ENCODE data around the gene TBX20. TPM values are rescaled to one million over a fixed set of nuclear protein-coding genes. Genes with fewer than 3 reads are reported as not detected.

The TBX20 gene
- total and polyA plus RNA-seq, 2 experiments from 2014 or later = not detected

GRCh38 chr7:35254496-35255442 lies 869 bp upstream of the TBX20 start:
- H3K27ac ChIP-seq = no peak overlapping the region
- H3K9me2 ChIP-seq (ENCODE audit: insufficient read depth) = no peaks in the 10 kb centered on the region
- no peaks in the 10 kb centered on the region for H3K36me3 ChIP-seq (ENCODE audit: low read depth)
- H3K4me1 ChIP-seq (ENCODE audit: insufficient read depth) = no peaks in the 10 kb centered on the region
- no peaks in the 10 kb centered on the region for H4K20me1 ChIP-seq (ENCODE audit: insufficient read depth)
- H3K79me2 ChIP-seq (ENCODE audit: insufficient read depth) = no peaks in the 10 kb centered on the region
- TF ChIP-seq EZH2 (IDR thresholded peaks at IDR 0.05; ENCODE audit: insufficient read depth, poor library complexity, severe bottlenecking) = peak; percentile 38
- 0 out of 2 replicates have a peak, but pooled peaks have one; percentile 22 for TF ChIP-seq EZH2phosphoT487 (IDR thresholded peaks at IDR 0.05; ENCODE audit: insufficient read depth, low read depth)
- no peak for DNase-seq
- 15 to 18% methylated on average over 45 of the region's 45 CpGs for WGBS, 2 experiments (ENCODE audit: low coverage in 1 of 2, low lambda C conversion rate in 2 of 2, missing lambda C conversion rate in 2 of 2)
- H2AFZ ChIP-seq = 0 out of 2 replicates have a peak overlapping the region, but pooled peaks have one; percentile 43
- H3K4me2 ChIP-seq (ENCODE audit: unreplicated experiment) = no peak overlapping the region
- in situ Hi-C loops (cut with MboI) = no loop called here
- no peak overlapping the region for H3K9ac ChIP-seq
- peaks cover 82% of the 10 kb centered on the region for H3K27me3 ChIP-seq (replicated peaks; ENCODE audit: insufficient read depth)
- no peaks in the 10 kb centered on the region for H3K9me3 ChIP-seq (ENCODE audit: low read depth)
- H3K4me3 ChIP-seq = peak overlapping the region; percentile 54
- no peaks in the 10 kb centered on the region for H3F3A ChIP-seq (ENCODE audit: insufficient read depth)

GRCh38 chr7:35253460-35253709 lies 515 bp downstream of the TBX20 start:
- no peaks in the 10 kb centered on the region for H3K9me3 ChIP-seq (ENCODE audit: low read depth)
- H3K4me1 ChIP-seq (ENCODE audit: insufficient read depth) = no peaks in the 10 kb centered on the region
- no peak overlapping the region for H3K4me3 ChIP-seq
- H4K20me1 ChIP-seq (ENCODE audit: insufficient read depth) = no peaks in the 10 kb centered on the region
- no peak for TF ChIP-seq EZH2phosphoT487 (IDR thresholded peaks at IDR 0.05; ENCODE audit: insufficient read depth, low read depth)
- no peak for TF ChIP-seq EZH2 (IDR thresholded peaks at IDR 0.05; ENCODE audit: insufficient read depth, poor library complexity, severe bottlenecking)
- H3K36me3 ChIP-seq (ENCODE audit: low read depth) = no peaks in the 10 kb centered on the region
- H2AFZ ChIP-seq = peak overlapping the region; percentile 43; the same call in 1 of the 2 replicates
- DNase-seq = no peak
- H3K9ac ChIP-seq = no peak overlapping the region
- WGBS, 2 experiments (ENCODE audit: low coverage in 1 of 2, low lambda C conversion rate in 2 of 2, missing lambda C conversion rate in 2 of 2) = 7 to 9% methylated on average over 19 of the region's 21 CpGs
- no peaks in the 10 kb centered on the region for H3K79me2 ChIP-seq (ENCODE audit: insufficient read depth)
- no peaks in the 10 kb centered on the region for H3F3A ChIP-seq (ENCODE audit: insufficient read depth)
- H3K4me2 ChIP-seq (ENCODE audit: unreplicated experiment) = no peak overlapping the region
- no peak overlapping the region for H3K27ac ChIP-seq
- peaks cover 95% of the 10 kb centered on the region for H3K27me3 ChIP-seq (replicated peaks; ENCODE audit: insufficient read depth)
- in situ Hi-C loops (cut with MboI) = no loop called here
- H3K9me2 ChIP-seq (ENCODE audit: insufficient read depth) = no peaks in the 10 kb centered on the region

- no peaks in the 10 kb centered on the region for H3K4me1 ChIP-seq (ENCODE audit: insufficient read depth)
- H3K79me2 ChIP-seq (ENCODE audit: insufficient read depth) = no peaks in the 10 kb centered on the region
- H3K9me3 ChIP-seq (ENCODE audit: low read depth) = no peaks in the 10 kb centered on the region
- no peaks in the 10 kb centered on the region for H3K9me2 ChIP-seq (ENCODE audit: insufficient read depth)
- H4K20me1 ChIP-seq (ENCODE audit: insufficient read depth) = no peaks in the 10 kb centered on the region
- H3K27ac ChIP-seq = no peak overlapping the region
- 7 to 9% methylated on average over 16 of the region's 16 CpGs for WGBS, 2 experiments (ENCODE audit: low coverage in 1 of 2, low lambda C conversion rate in 2 of 2, missing lambda C conversion rate in 2 of 2)
- no peak overlapping the region for H3K9ac ChIP-seq
- no peaks in the 10 kb centered on the region for H3K36me3 ChIP-seq (ENCODE audit: low read depth)
- no peaks in the 10 kb centered on the region for H3F3A ChIP-seq (ENCODE audit: insufficient read depth)
- peaks cover 99% of the 10 kb centered on the region for H3K27me3 ChIP-seq (replicated peaks; ENCODE audit: insufficient read depth)
- no peak for DNase-seq
- in situ Hi-C loops (cut with MboI) = no loop called here
- H2AFZ ChIP-seq = no peak overlapping the region
- TF ChIP-seq EZH2 (IDR thresholded peaks at IDR 0.05; ENCODE audit: insufficient read depth, poor library complexity, severe bottlenecking) (no peak), EZH2phosphoT487 (IDR thresholded peaks at IDR 0.05; ENCODE audit: insufficient read depth, low read depth) (no peak)
- H3K4me3 ChIP-seq = no peak overlapping the region
- H3K4me2 ChIP-seq (ENCODE audit: unreplicated experiment) = no peak overlapping the region
Measured at GRCh38 chr7:35252612-35253459, 1.1 kb downstream of the TBX20 start.

- no peak for DNase-seq
- Histone ChIP-seq H3K79me2 (ENCODE audit: insufficient read depth) (no peaks in the 10 kb centered on the region), H3F3A (ENCODE audit: insufficient read depth) (no peaks in the 10 kb centered on the region), H3K4me1 (ENCODE audit: insufficient read depth) (no peaks in the 10 kb centered on the region), H4K20me1 (ENCODE audit: insufficient read depth) (no peaks in the 10 kb centered on the region), H3K9me2 (ENCODE audit: insufficient read depth) (no peaks in the 10 kb centered on the region), H3K4me3 (no peak overlapping the region), H3K27me3 (replicated peaks; ENCODE audit: insufficient read depth) (peaks cover 95% of the 10 kb centered on the region), H3K4me2 (ENCODE audit: unreplicated experiment) (no peak overlapping the region), H3K9ac (no peak overlapping the region), H2AFZ (no peak overlapping the region), H3K9me3 (ENCODE audit: low read depth) (no peaks in the 10 kb centered on the region), H3K36me3 (ENCODE audit: low read depth) (no peaks in the 10 kb centered on the region), H3K27ac (no peak overlapping the region)
- in situ Hi-C loops (cut with MboI) = no loop called here
- 4 to 9% methylated on average over 5 of the region's 5 CpGs for WGBS, 2 experiments (ENCODE audit: low coverage in 1 of 2, low lambda C conversion rate in 2 of 2, missing lambda C conversion rate in 2 of 2)
- TF ChIP-seq EZH2 (IDR thresholded peaks at IDR 0.05; ENCODE audit: insufficient read depth, poor library complexity, severe bottlenecking) (no peak), EZH2phosphoT487 (IDR thresholded peaks at IDR 0.05; ENCODE audit: insufficient read depth, low read depth) (no peak)
Measured at GRCh38 chr7:35251606-35252310, 2.1 kb downstream of the TBX20 start.
